Activated CD4-positive, alpha-beta memory T cell treated with anti-CD3 and anti-CD28 coated beads for 36 hours (primary cell): ENCODE data around the gene CYP4B1. TPM values are rescaled to one million over a fixed set of nuclear protein-coding genes. Genes with fewer than 3 reads are reported as not detected.

Source experiments
- CTCF ChIA-PET: fragments of 350-600 bp; sonication (Branson Sonifier 250); formaldehyde crosslinking; loops from one replicate; lab custom pipeline; 2021; ENCODE audit warnings: antibody characterized with exemption, inconsistent platforms; lab: Charles Lee
- POLR2A ChIA-PET: fragments of 350-600 bp; sonication (Branson Sonifier 250); formaldehyde crosslinking; loops from one replicate; lab custom pipeline; 2021; ENCODE audit warnings: antibody characterized with exemption; lab: Charles Lee
- DNase-seq: peaks from one replicate; pipeline ENCODE4 v3.0.0-alpha.2; 2020
- H3K27ac Mint-ChIP-seq: one replicate; pipeline ENCODE4 v1.8.0; 2021; ENCODE audit warnings: mixed read lengths
- H3K27me3 Mint-ChIP-seq: one replicate; pipeline ENCODE4 v1.8.0; 2021; ENCODE audit warnings: mixed read lengths
- H3K36me3 Mint-ChIP-seq: one replicate; pipeline ENCODE4 v1.8.0; 2021; ENCODE audit warnings: mixed read lengths
- H3K4me1 Mint-ChIP-seq: one replicate; pipeline ENCODE4 v1.8.0; 2021; ENCODE audit warnings: low read depth, mixed read lengths
- H3K4me3 Mint-ChIP-seq: one replicate; pipeline ENCODE4 v1.8.0; 2021; ENCODE audit warnings: mild to moderate bottlenecking, mixed read lengths
- H3K9me3 Mint-ChIP-seq: one replicate; pipeline ENCODE4 v1.8.0; 2021; ENCODE audit warnings: mixed read lengths
- intact Hi-C: fragments of 100-400 bp; cut with micrococcal nuclease; formaldehyde crosslinking; loops from one replicate; pipeline ENCODE4 v1.15.1; 2023
- total RNA-seq, 2 experiments: library from RNA; stranded (reverse); gene quantifications; one replicate each; pipeline ENCODE4 v1.2.3, GENCODE V29; 2021

Gene CYP4B1
- total RNA-seq, 2 experiments from 2014 or later = not detected

GRCh38 chr1:46801323-46802055 lies 2.6 kb downstream of the CYP4B1 start:
- Mint-ChIP-seq H3K4me3 (no peak overlapping the region), H3K4me1 (no peaks in the 10 kb centered on the region), H3K36me3 (no peaks in the 10 kb centered on the region), H3K27ac (no peak overlapping the region), H3K9me3 (no peaks in the 10 kb centered on the region), H3K27me3 (peaks cover 18% of the 10 kb centered on the region)
- ChIA-PET POLR2A (no interaction called here), CTCF (no interaction called here)
- intact Hi-C loops = no loop called here
- DNase-seq = no peak

DNA sequence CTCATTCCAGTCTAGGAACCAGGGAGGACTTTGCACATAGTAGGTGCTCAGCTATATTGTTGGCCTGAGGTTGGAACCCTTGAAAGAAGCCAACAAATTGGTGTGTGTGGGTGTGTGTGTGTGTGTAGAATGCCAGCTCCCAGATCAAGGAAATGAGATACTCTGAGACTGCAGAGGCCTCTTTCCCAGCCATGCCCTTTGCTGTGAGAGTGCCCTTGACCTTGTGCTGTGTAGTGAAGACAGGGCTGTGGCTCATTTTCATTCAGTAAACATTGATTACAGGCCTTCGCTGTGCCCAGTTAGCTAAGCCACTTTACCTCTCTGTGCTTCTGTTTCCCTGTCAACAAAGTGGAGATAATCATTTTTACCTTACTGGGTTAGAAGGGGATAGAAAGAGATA lies 3.2 kb downstream of the CYP4B1 start:
- Mint-ChIP-seq H3K4me1 (no peaks in the 10 kb centered on the region), H3K4me3 (no peak overlapping the region), H3K27ac (no peak overlapping the region), H3K9me3 (no peaks in the 10 kb centered on the region), H3K36me3 (no peaks in the 10 kb centered on the region), H3K27me3 (peaks cover 14% of the 10 kb centered on the region)
- intact Hi-C loops = no loop called here
- no peak for DNase-seq
- ChIA-PET POLR2A (no interaction called here), CTCF (no interaction called here)

GRCh38 chr1:46802901-46803574 lies 4.2 kb downstream of the CYP4B1 start:
- H3K4me1 Mint-ChIP-seq = no peaks in the 10 kb centered on the region
- ChIA-PET CTCF (no interaction called here), POLR2A (no interaction called here)
- H3K9me3 Mint-ChIP-seq = no peaks in the 10 kb centered on the region
- H3K27me3 Mint-ChIP-seq = peaks cover 11% of the 10 kb centered on the region
- DNase-seq = no peak
- intact Hi-C loops = no loop called here
- H3K27ac Mint-ChIP-seq = no peak overlapping the region
- no peak overlapping the region for H3K4me3 Mint-ChIP-seq
- no peaks in the 10 kb centered on the region for H3K36me3 Mint-ChIP-seq

GRCh38 chr1:46804027-46804889 lies 5.4 kb downstream of the CYP4B1 start:
- Mint-ChIP-seq H3K4me3 (no peak overlapping the region), H3K27me3 (peaks cover 8% of the 10 kb centered on the region), H3K27ac (no peak overlapping the region), H3K36me3 (no peaks in the 10 kb centered on the region), H3K9me3 (no peaks in the 10 kb centered on the region), H3K4me1 (no peaks in the 10 kb centered on the region)
- intact Hi-C loops = no loop called here
- ChIA-PET POLR2A (no interaction called here), CTCF (no interaction called here)
- DNase-seq = no peak

GRCh38 chr1:46804926-46805325 lies 6.1 kb downstream of the CYP4B1 start:
- H3K36me3 Mint-ChIP-seq = no peaks in the 10 kb centered on the region
- no peaks in the 10 kb centered on the region for H3K9me3 Mint-ChIP-seq
- H3K27ac Mint-ChIP-seq = no peak overlapping the region
- ChIA-PET CTCF (no interaction called here), POLR2A (no interaction called here)
- H3K4me3 Mint-ChIP-seq = no peak overlapping the region
- H3K27me3 Mint-ChIP-seq = peaks cover 6% of the 10 kb centered on the region
- no peaks in the 10 kb centered on the region for H3K4me1 Mint-ChIP-seq
- no peak for DNase-seq
- intact Hi-C loops = no loop called here

DNA sequence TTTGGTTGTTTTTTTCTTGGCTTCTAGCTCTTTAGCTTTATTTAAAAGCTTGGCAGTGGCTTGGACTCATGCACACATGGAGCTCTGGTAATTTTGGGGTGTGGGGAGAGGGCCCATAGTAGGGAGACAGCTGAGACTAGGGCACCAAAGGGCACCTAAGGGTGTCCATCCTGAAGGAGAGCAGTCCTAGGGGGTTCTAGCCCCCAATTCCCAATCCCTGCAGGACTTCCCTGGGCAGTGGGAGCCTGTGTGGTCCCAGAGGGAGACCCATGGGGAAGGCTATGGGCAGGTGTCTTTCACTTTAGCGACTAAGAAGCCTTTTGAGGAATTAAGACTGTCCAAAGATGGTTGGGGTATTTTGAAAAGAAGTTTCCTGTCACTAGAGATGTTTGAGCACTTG lies 6.9 kb downstream of the CYP4B1 start:
- H3K27ac Mint-ChIP-seq = no peak overlapping the region
- no peaks in the 10 kb centered on the region for H3K9me3 Mint-ChIP-seq
- no peak overlapping the region for H3K4me3 Mint-ChIP-seq
- H3K36me3 Mint-ChIP-seq = no peaks in the 10 kb centered on the region
- intact Hi-C loops = no loop called here
- peaks cover 6% of the 10 kb centered on the region for H3K27me3 Mint-ChIP-seq
- CTCF ChIA-PET = interaction anchor here (0.7 kb wide), 1 partner anchor 301 kb away, joined by 3 read pairs; no protein-coding TSS in a partner anchor
- POLR2A ChIA-PET = no interaction called here
- no peak for DNase-seq
- no peaks in the 10 kb centered on the region for H3K4me1 Mint-ChIP-seq

GRCh38 chr1:46806196-46807020 lies 7.6 kb downstream of the CYP4B1 start:
- CTCF ChIA-PET = interaction anchor here (0.7 kb wide), 1 partner anchor 300 kb away, joined by 3 read pairs; no protein-coding TSS in a partner anchor
- H3K36me3 Mint-ChIP-seq = no peaks in the 10 kb centered on the region
- intact Hi-C loops = no loop called here
- peaks cover 3% of the 10 kb centered on the region for H3K27me3 Mint-ChIP-seq
- H3K9me3 Mint-ChIP-seq = no peaks in the 10 kb centered on the region
- no peaks in the 10 kb centered on the region for H3K4me1 Mint-ChIP-seq
- POLR2A ChIA-PET = no interaction called here
- H3K4me3 Mint-ChIP-seq = no peak overlapping the region
- DNase-seq = no peak
- H3K27ac Mint-ChIP-seq = no peak overlapping the region

DNA sequence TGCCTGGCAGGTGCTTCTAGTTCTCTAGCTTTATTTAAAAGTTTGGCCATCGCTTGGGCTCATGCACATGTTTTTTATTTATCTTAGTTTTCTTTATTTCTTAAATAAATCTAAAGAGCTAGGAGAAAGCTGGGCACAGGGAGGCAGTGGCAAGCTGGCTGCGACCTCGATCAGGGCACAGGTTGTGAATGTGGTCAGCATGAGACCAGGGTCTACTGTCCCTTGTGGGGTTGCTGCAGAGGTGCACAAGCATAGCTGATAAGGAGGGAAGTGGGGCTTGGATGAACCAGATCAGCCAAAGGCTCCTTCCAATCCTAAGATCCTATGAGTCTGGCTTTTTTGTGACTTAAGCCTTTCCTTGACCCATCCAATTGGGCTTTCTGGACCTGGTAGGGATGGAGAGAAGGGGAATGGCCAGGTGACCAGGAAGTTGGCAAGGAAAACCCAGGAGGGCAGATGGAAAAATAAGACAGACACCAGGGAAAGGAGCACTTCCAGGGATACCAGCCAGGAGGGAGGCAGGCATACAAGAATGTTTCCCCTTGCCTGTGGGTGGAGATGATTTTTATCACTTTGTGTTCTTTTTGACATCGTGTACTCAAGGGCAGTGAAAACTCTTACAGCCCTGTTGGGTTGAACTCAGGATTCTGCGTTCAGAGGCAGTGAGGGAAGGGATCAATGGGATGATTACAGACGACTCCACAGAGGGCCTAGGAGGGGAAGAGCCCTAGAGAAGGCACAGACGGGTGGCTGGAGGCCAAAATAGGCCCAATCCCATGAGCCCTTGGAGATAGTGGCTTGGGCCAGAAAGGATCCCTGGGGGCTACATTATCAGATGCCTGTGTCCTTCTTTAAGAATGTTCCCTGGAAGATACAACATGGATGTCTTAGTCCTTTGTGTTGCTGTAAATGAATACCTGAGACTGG lies 8.5 kb downstream of the CYP4B1 start:
- H3K36me3 Mint-ChIP-seq = no peaks in the 10 kb centered on the region
- H3K4me3 Mint-ChIP-seq = no peak overlapping the region
- CTCF ChIA-PET = no interaction called here
- peaks cover 3% of the 10 kb centered on the region for H3K27me3 Mint-ChIP-seq
- intact Hi-C loops = no loop called here
- POLR2A ChIA-PET = no interaction called here
- no peaks in the 10 kb centered on the region for H3K4me1 Mint-ChIP-seq
- H3K27ac Mint-ChIP-seq = no peak overlapping the region
- H3K9me3 Mint-ChIP-seq = no peaks in the 10 kb centered on the region
- DNase-seq = no peak

DNA sequence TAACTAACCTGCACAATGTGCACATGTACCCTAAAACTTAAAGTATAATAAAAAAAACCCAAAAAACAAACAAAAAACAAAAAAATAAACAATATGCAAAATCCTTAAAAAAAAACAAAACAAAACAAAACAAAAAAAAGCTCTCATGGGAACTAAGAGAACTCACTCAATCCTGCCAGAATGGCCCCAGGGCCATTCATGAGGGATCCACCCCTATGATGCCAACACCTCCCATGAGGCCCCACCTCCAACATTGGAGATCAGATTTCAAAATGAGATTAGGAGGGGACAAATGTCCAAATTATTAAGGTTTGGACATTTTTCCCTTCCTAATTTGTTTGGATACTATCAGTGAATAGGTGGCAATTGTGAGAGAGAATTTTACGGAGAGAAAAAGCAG lies 10.2 kb downstream of the CYP4B1 start:
- intact Hi-C loops = no loop called here
- CTCF ChIA-PET = no interaction called here
- Mint-ChIP-seq H3K9me3 (no peaks in the 10 kb centered on the region), H3K27me3 (peaks cover 3% of the 10 kb centered on the region), H3K4me1 (no peaks in the 10 kb centered on the region), H3K4me3 (no peak overlapping the region), H3K27ac (no peak overlapping the region), H3K36me3 (no peaks in the 10 kb centered on the region)
- POLR2A ChIA-PET = no interaction called here
- DNase-seq = no peak

GRCh38 chr1:46809904-46810303 lies 11.1 kb downstream of the CYP4B1 start:
- CTCF ChIA-PET = no interaction called here
- Mint-ChIP-seq H3K9me3 (no peaks in the 10 kb centered on the region), H3K27me3 (peaks cover 3% of the 10 kb centered on the region), H3K36me3 (no peaks in the 10 kb centered on the region), H3K4me1 (no peaks in the 10 kb centered on the region), H3K4me3 (no peak overlapping the region), H3K27ac (no peak overlapping the region)
- DNase-seq = no peak
- intact Hi-C loops = no loop called here
- POLR2A ChIA-PET = no interaction called here

DNA sequence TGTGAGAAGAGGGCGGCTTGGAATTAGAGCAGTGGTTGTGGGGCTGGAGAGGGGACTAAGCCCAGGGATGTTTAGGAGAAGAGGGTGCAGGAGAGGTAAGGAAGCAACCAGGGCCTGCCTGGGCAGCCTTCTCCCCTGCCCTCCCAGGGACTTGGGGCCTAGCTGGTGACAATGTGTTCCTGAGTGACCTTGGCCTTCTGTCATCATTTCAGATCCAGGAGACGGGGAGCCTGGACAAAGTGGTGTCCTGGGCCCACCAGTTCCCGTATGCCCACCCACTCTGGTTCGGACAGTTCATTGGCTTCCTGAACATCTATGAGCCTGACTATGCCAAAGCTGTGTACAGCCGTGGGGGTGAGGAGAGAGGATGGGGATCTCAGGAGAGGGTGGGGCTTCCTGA lies 11.8 kb downstream of the CYP4B1 start:
- intact Hi-C loops = no loop called here
- H3K27ac Mint-ChIP-seq = no peak overlapping the region
- CTCF ChIA-PET = no interaction called here

More for the DNA sequence above, 11.8 kb downstream of the CYP4B1 start:
- Mint-ChIP-seq H3K27me3 (peaks cover 3% of the 10 kb centered on the region), H3K9me3 (no peaks in the 10 kb centered on the region), H3K4me3 (no peak overlapping the region), H3K36me3 (no peaks in the 10 kb centered on the region), H3K4me1 (no peaks in the 10 kb centered on the region)
- DNase-seq = no peak
- POLR2A ChIA-PET = no interaction called here
